Endodermal cell (in vitro differentiated cells): Measurements from ENCODE around the gene ZNF599. TPM values are rescaled to one million over a fixed set of nuclear protein-coding genes. Genes with fewer than 3 reads are reported as not detected.

Experiments
- DNase-seq: peaks from one replicate; pipeline ENCODE4 v3.0.0-alpha.2; 2017
- H3K27ac ChIP-seq: 2 replicates; pipeline ENCODE4 v1.5.1; 2013; ENCODE audit warnings: mild to moderate bottlenecking, low read depth, low read length, moderate library complexity
- H3K27me3 ChIP-seq: 2 replicates; pipeline ENCODE4 v1.6.1; 2013; ENCODE audit warnings: mild to moderate bottlenecking, low read length, moderate library complexity; ENCODE audit not compliant: insufficient read depth, control insufficient read depth, poor library complexity, severe bottlenecking
- H3K36me3 ChIP-seq: 2 replicates; pipeline ENCODE4 v1.7.0; 2013; ENCODE audit warnings: mild to moderate bottlenecking, low read length, moderate library complexity; ENCODE audit not compliant: control insufficient read depth, insufficient read depth
- H3K4me1 ChIP-seq: one replicate; pipeline ENCODE4 v1.7.0; 2013; ENCODE audit warnings: low read length; ENCODE audit not compliant: control insufficient read depth, insufficient read depth
- H3K4me3 ChIP-seq: 2 replicates; pipeline ENCODE4 v1.5.1; 2013; ENCODE audit warnings: mild to moderate bottlenecking, low read length, moderate library complexity
- H3K9ac ChIP-seq: 2 replicates; pipeline ENCODE4 v1.6.1; 2013; ENCODE audit warnings: mild to moderate bottlenecking, low read length, moderate library complexity; ENCODE audit not compliant: poor library complexity, severe bottlenecking; ENCODE audit errors: extremely low read depth
- H3K9me3 ChIP-seq: 2 replicates; pipeline ENCODE4 v1.6.1; 2013; ENCODE audit warnings: mild to moderate bottlenecking, low read length, moderate library complexity; ENCODE audit not compliant: control insufficient read depth
- H3K27ac Mint-ChIP-seq: 2 replicates; pipeline ENCODE4 v1.8.0; 2020; ENCODE audit warnings: mixed read lengths
- H3K27me3 Mint-ChIP-seq: 2 replicates; pipeline ENCODE4 v1.8.0; 2021; ENCODE audit warnings: mild to moderate bottlenecking, mixed read lengths; ENCODE audit not compliant: insufficient read depth
- H3K36me3 Mint-ChIP-seq: 2 replicates; pipeline ENCODE4 v1.8.0; 2020; ENCODE audit warnings: low read depth, mixed read lengths
- H3K4me1 Mint-ChIP-seq: 2 replicates; pipeline ENCODE4 v1.8.0; 2020; ENCODE audit warnings: mixed read lengths
- H3K4me3 Mint-ChIP-seq: 2 replicates; pipeline ENCODE4 v1.8.0; 2020; ENCODE audit warnings: mild to moderate bottlenecking, moderate library complexity, mixed read lengths
- H3K9me3 Mint-ChIP-seq: 2 replicates; pipeline ENCODE4 v1.8.0; 2020; ENCODE audit warnings: mild to moderate bottlenecking, mixed read lengths
- CTCF ChIP-seq: fragments of 200-600 bp; sonication (generic); conservative IDR thresholded peaks from 2 replicates; pipeline ENCODE4 v1.5.0; 2021; ENCODE audit warnings: antibody characterized with exemption, mild to moderate bottlenecking
- WGBS, 2 experiments: methylation state at CpG; one replicate each; pipeline versions ENCODE4 v1.1.5 to v1.1.7; 2013; ENCODE audit warnings: missing lambda C conversion rate in 2 of 2, mixed read lengths in 1 of 2; ENCODE audit not compliant: insufficient coverage in 1 of 2, insufficient read length in 1 of 2; 5-methylcytosine and 5-hydroxymethylcytosine counted together
- total RNA-seq, 2 donors: library from RNA; stranded (reverse); fragmentation: NEBNext Ultra II Directional in 1 of 2; extraction: Animal tissue kit (Norgen Biotek cat#: 25700) in 1 of 2; gene quantifications; 2 replicates in 1 of 2; 3 replicates in 1 of 2; pipeline ENCODE4 v1.2.1, GENCODE V29; 2021

The ZNF599 gene
- total RNA-seq, 2 donors from 2014 or later = 5.7 to 5.8 TPM

GRCh38 chr19:34722353-34722752 is 50.7 kb downstream of the ZNF599 start:
- Histone ChIP-seq H3K9ac (no peak overlapping the region), H3K4me1 (no peaks in the 10 kb centered on the region), H3K27me3 (no peaks in the 10 kb centered on the region), H3K27ac (no peak overlapping the region), H3K9me3 (peaks cover 23% of the 10 kb centered on the region), H3K4me3 (peak overlapping the region; percentile 56), H3K36me3 (no peaks in the 10 kb centered on the region)
- Mint-ChIP-seq H3K27ac (no peak overlapping the region), H3K9me3 (peaks cover 18% of the 10 kb centered on the region), H3K4me3 (no peak overlapping the region), H3K27me3 (peaks cover 47% of the 10 kb centered on the region), H3K36me3 (no peaks in the 10 kb centered on the region), H3K4me1 (no peaks in the 10 kb centered on the region)
- no peak for TF ChIP-seq CTCF
- no peak for DNase-seq
- WGBS, 2 experiments = 74 to 77% methylated on average over 9 to 11 of the region's 11 CpGs

- TF ChIP-seq CTCF = no peak
- Mint-ChIP-seq H3K9me3 (peaks cover 64% of the 10 kb centered on the region), H3K4me3 (no peak overlapping the region), H3K4me1 (no peaks in the 10 kb centered on the region), H3K27ac (no peak overlapping the region), H3K27me3 (peaks cover 21% of the 10 kb centered on the region), H3K36me3 (peaks cover 9% of the 10 kb centered on the region)
- Histone ChIP-seq H3K27me3 (no peaks in the 10 kb centered on the region), H3K27ac (no peak overlapping the region), H3K9ac (no peak overlapping the region), H3K36me3 (no peaks in the 10 kb centered on the region), H3K4me1 (no peaks in the 10 kb centered on the region), H3K4me3 (peak overlapping the region; percentile 16), H3K9me3 (peaks cover 61% of the 10 kb centered on the region)
- no peak for DNase-seq
Measured at GRCh38 chr19:34715357-34715756, 57.7 kb downstream of the ZNF599 start.

GRCh38 chr19:34713262-34713637 is 59.8 kb downstream of the ZNF599 start:
- Mint-ChIP-seq H3K4me1 (no peaks in the 10 kb centered on the region), H3K27ac (no peak overlapping the region), H3K36me3 (peaks cover 9% of the 10 kb centered on the region), H3K27me3 (peaks cover 21% of the 10 kb centered on the region), H3K9me3 (peaks cover 74% of the 10 kb centered on the region), H3K4me3 (no peak overlapping the region)
- H3K9me3 ChIP-seq = peaks cover 61% of the 10 kb centered on the region
- H3K4me1 ChIP-seq = no peaks in the 10 kb centered on the region
- peaks cover 2% of the 10 kb centered on the region for H3K27me3 ChIP-seq
- peak overlapping the region; percentile 35 for H3K4me3 ChIP-seq
- H3K36me3 ChIP-seq = no peaks in the 10 kb centered on the region
- no peak overlapping the region for H3K9ac ChIP-seq
- WGBS, 2 experiments = 82 to 100% methylated on average over 1 to 2 of the region's 2 CpGs
- TF ChIP-seq CTCF = no peak
- DNase-seq = no peak
- no peak overlapping the region for H3K27ac ChIP-seq
